Activated CD4-positive, alpha-beta T cell treated with anti-CD3 and anti-CD28 coated beads, Interleukin-2, amount 10 ng/mL, durations not matched to agents 24 days and 14 days (primary cell): ENCODE measurements around the gene TAF11L11. TPM values are rescaled to one million over a fixed set of nuclear protein-coding genes. Genes with fewer than 3 reads are reported as not detected.
"Not testable (repeated sequence)": the region's sequence is repeated elsewhere in the genome, so short reads cannot be mapped to it uniquely, and the experiment has no call there.

Source experiments
- DNase-seq: peaks from one replicate; pipeline ENCODE4 v3.0.0; 2022
- H3K27ac Mint-ChIP-seq: one replicate; pipeline ENCODE4 v1.8.0; 2022; ENCODE audit warnings: mild to moderate bottlenecking, mixed read lengths
- H3K27me3 Mint-ChIP-seq: one replicate; pipeline ENCODE4 v1.8.0; 2022; ENCODE audit warnings: mixed read lengths
- H3K36me3 Mint-ChIP-seq: one replicate; pipeline ENCODE4 v1.8.0; 2022; ENCODE audit warnings: low read depth, mild to moderate bottlenecking, mixed read lengths
- H3K4me1 Mint-ChIP-seq: one replicate; pipeline ENCODE4 v1.8.0; 2021; ENCODE audit warnings: mixed read lengths
- H3K4me3 Mint-ChIP-seq: one replicate; pipeline ENCODE4 v1.8.0; 2022; ENCODE audit warnings: mild to moderate bottlenecking, moderate library complexity, mixed read lengths
- H3K9me3 Mint-ChIP-seq: one replicate; pipeline ENCODE4 v1.8.0; 2021; ENCODE audit warnings: mixed read lengths
- intact Hi-C: fragments of 100-400 bp; cut with micrococcal nuclease; formaldehyde crosslinking; loops from one replicate; pipeline ENCODE4 v1.15.1; 2023
- total RNA-seq: library from RNA; stranded (reverse); gene quantifications from 2 replicates; pipeline ENCODE4 v1.2.3, GENCODE V29; 2022

Gene TAF11L11
- total RNA-seq, 1 donor from 2014 or later = not detected

DNA sequence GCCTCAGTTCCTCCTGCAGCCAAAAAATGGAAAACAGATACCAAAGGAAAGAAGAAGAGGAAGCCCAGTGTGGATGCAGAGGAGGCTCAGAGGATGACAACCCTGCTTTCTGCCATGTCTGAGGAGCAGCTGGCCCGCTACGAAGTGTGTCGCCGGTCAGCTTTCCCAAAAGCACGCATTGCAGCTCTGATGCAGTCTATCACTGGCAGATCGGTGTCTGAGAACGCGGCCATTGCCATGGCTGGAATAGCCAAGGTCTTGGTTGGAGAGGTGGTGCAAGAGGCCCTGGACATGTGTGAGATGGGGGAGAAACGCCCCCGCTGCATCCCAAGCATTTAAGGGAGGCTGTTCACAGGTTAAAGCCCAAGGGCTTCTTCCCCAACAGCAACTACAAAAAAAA, 45.2 kb downstream of the TAF11L11 start:
- H3K4me1 Mint-ChIP-seq, intact Hi-C loops, H3K27me3 Mint-ChIP-seq, DNase-seq, H3K27ac Mint-ChIP-seq, H3K36me3 Mint-ChIP-seq, H3K4me3 Mint-ChIP-seq, H3K9me3 Mint-ChIP-seq: not testable (repeated sequence)

DNA sequence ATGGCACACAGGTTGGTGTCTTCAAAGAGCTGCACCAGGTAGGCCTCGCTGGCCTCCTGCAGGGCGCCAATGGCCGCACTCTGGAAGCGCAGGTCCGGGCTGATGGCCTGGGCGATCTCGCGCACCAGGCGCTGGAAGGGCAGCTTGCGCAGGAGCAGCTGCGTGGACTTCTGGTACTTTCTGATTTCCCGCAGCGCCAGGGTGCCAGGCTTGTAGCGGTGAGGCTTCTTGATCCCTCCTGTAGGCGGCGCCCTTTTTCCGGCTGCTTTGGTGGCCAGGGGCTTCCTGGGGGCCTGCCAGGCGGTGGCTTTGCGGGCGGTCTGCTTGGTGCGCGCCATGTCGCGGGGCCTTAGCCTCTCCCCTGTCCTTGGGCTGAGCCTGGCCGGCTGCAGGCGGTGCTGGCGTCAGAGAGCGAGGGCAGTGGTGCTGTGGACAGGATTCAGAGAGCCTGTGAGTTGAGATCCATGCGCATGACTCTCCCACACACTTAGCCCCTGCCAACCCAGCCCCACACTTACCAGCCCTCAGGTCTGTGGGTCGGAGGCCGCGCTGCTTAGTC, 51.3 kb downstream of the TAF11L11 start:
- H3K4me3 Mint-ChIP-seq, intact Hi-C loops, H3K27ac Mint-ChIP-seq, H3K36me3 Mint-ChIP-seq, H3K9me3 Mint-ChIP-seq, H3K27me3 Mint-ChIP-seq, DNase-seq, H3K4me1 Mint-ChIP-seq: not testable (repeated sequence)

Other genes starting within 250 kb of the TAF11L11 start
- gene TAF11L2, start 106.0 kb upstream of the TAF11L11 start, total RNA-seq = not detected in 2 replicates
- not detected in 2 replicates for gene TAF11L3, start 85.8 kb upstream of the TAF11L11 start, total RNA-seq
- not detected in 2 replicates for gene TAF11L4, start 82.4 kb upstream of the TAF11L11 start, total RNA-seq
- not detected in 2 replicates for gene TAF11L5, start 78.9 kb upstream of the TAF11L11 start, total RNA-seq
- not detected in 2 replicates for gene TAF11L6, start 75.5 kb upstream of the TAF11L11 start, total RNA-seq
- gene TAF11L7, start 18.4 kb upstream of the TAF11L11 start, total RNA-seq = not detected in 2 replicates
- not detected in 2 replicates for gene TAF11L8, start 13.2 kb upstream of the TAF11L11 start, total RNA-seq
- not detected in 2 replicates for gene TAF11L9, start 9.8 kb upstream of the TAF11L11 start, total RNA-seq
- gene TAF11L10, start 6.4 kb upstream of the TAF11L11 start, total RNA-seq = not detected in 2 replicates
- gene TAF11L12, start 6.2 kb downstream of the TAF11L11 start, total RNA-seq = not detected in 2 replicates
- not detected in 2 replicates for gene TAF11L13, start 27.9 kb downstream of the TAF11L11 start, total RNA-seq
- gene TAF11L14, start 30.3 kb downstream of the TAF11L11 start, total RNA-seq = not detected in 2 replicates